Subcutaneous abdominal adipose tissue (tissue), 5 donors: ENCODE data around the gene LRP1B.

ENCODE experiments used
- H3K27ac ChIP-seq: one replicate; pipeline ENCODE4 v1.7.0; 2013; ENCODE audit warnings: low read depth, mild to moderate bottlenecking, inconsistent platforms, low read length, moderate library complexity
- H3K27me3 ChIP-seq, 5 donors: one replicate each; pipeline ENCODE4 v1.7.0; 2013; ENCODE audit warnings: low read length in 5 of 5, inconsistent platforms in 1 of 5; ENCODE audit not compliant: control insufficient read depth in 5 of 5, insufficient read depth in 4 of 5
- H3K36me3 ChIP-seq, 5 donors: one replicate each; pipeline ENCODE4 v1.7.0; 2013; ENCODE audit warnings: low read length in 5 of 5; ENCODE audit not compliant: control insufficient read depth in 5 of 5, insufficient read depth in 5 of 5
- H3K4me1 ChIP-seq, 5 donors: one replicate each; pipeline ENCODE4 v1.7.0; 2013; ENCODE audit warnings: low read length in 5 of 5, mild to moderate bottlenecking in 3 of 5, moderate library complexity in 1 of 5; ENCODE audit not compliant: control insufficient read depth in 5 of 5, insufficient read depth in 5 of 5
- H3K4me3 ChIP-seq, 5 donors: one replicate each; pipeline ENCODE4 v1.7.0; 2013; ENCODE audit warnings: low read length in 5 of 5, low read depth in 1 of 5
- H3K9ac ChIP-seq, 5 donors: one replicate each; pipeline ENCODE4 v1.7.0; 2013; ENCODE audit warnings: low read length in 5 of 5, mild to moderate bottlenecking in 4 of 5, moderate library complexity in 3 of 5
- H3K9me3 ChIP-seq, 5 donors: one replicate each; pipeline ENCODE4 v1.7.0; 2013; ENCODE audit warnings: low read length in 5 of 5; ENCODE audit not compliant: control insufficient read depth in 5 of 5
- donor health status: healthy.
- donor health status: healthy.
- donor health status: healthy.
- donor health status: healthy.
- donor health status: healthy.

The LRP1B gene

GRCh38 chr2:141440072-141440635, 690.7 kb downstream of the LRP1B start:
- no peaks in the 10 kb centered on the region for H3K4me1 ChIP-seq
- H3K4me3 ChIP-seq = no peak overlapping the region
- no peaks in the 10 kb centered on the region for H3K27me3 ChIP-seq
- no peak overlapping the region for H3K27ac ChIP-seq
- no peak overlapping the region for H3K9ac ChIP-seq
- peaks cover 0 to under 1% (median 0%) of the 10 kb centered on the region in 5 donors for H3K9me3 ChIP-seq
- no peaks in the 10 kb centered on the region for H3K36me3 ChIP-seq

DNA sequence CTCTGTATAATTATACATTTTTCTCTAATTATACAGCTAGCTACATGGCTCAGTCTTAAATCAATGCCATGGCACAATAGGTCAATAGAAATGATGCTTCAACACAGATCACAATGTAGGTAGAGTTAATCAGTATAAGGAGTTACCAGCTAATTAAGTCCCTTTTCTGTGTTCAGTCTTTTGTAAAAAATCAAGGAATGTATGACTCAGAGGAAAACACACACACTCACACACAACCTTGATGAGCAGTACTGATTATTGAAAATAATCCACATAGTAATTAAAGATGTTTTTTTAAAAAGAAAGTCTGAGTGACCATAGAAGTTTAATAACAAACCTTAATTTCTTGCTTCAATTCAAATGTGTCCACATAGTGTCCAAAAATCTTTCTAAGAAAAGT, 691.3 kb downstream of the LRP1B start:
- Histone ChIP-seq H3K9ac (no peak overlapping the region), H3K9me3 (peaks cover 0 to 6% (median 0%) of the 10 kb centered on the region in 5 donors), H3K4me3 (no peak overlapping the region), H3K36me3 (no peaks in the 10 kb centered on the region), H3K27ac (no peak overlapping the region), H3K27me3 (no peaks in the 10 kb centered on the region), H3K4me1 (no peaks in the 10 kb centered on the region)

DNA sequence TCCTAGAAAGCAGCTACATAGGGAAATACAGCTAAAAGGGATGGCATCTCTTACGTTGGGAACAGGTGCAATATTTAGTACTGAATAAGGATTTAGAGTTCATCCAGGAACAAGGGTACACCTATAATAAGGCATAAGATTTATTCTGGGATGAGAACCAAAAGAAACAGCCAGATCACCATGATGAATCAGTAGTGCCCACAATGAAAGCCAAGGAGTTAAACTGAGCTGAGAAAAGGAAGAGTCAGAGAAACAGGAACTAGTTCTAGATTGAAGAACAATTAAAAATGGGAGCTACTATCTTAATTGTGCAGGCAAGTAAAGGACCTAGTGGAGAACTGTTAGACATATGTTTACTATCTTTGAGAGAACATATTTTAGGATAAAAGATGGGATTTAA, 692.3 kb downstream of the LRP1B start:
- H3K27me3 ChIP-seq = no peaks in the 10 kb centered on the region

DNA sequence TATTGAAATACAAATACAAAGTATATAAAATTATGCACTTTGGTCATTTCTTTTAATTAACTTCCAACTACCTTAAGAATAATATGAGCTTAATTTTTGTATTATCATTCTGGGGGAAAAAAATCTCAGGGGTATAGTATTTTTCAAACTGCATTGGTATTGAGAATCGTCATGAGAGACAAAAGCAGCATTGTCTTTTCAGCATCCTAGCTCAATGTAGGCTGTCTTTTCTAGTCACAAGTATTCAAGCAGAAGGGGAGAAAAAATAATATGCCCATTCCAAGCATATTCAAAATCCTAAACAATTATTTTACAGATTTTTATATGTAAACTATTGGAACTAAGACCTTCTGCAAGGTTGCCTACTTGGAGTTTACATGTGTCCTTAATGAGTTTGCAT, 693.3 kb downstream of the LRP1B start:
- H3K36me3 ChIP-seq = no peaks in the 10 kb centered on the region
- H3K9me3 ChIP-seq = peaks cover 0 to 6% (median 0%) of the 10 kb centered on the region in 5 donors
- H3K27ac ChIP-seq = no peak overlapping the region
- H3K4me1 ChIP-seq = no peaks in the 10 kb centered on the region
- H3K9ac ChIP-seq = no peak overlapping the region
- H3K27me3 ChIP-seq = no peaks in the 10 kb centered on the region
- H3K4me3 ChIP-seq = no peak overlapping the region

More for the DNA sequence above, 692.3 kb downstream of the LRP1B start:
- no peak overlapping the region for H3K4me3 ChIP-seq
- H3K9ac ChIP-seq = no peak overlapping the region
- no peaks in the 10 kb centered on the region for H3K4me1 ChIP-seq
- no peak overlapping the region for H3K27ac ChIP-seq
- peaks cover 0 to 6% (median 0%) of the 10 kb centered on the region in 5 donors for H3K9me3 ChIP-seq
- no peaks in the 10 kb centered on the region for H3K36me3 ChIP-seq

GRCh38 chr2:141423124-141423523, 707.7 kb downstream of the LRP1B start:
- H3K27me3 ChIP-seq = no peaks in the 10 kb centered on the region

DNA sequence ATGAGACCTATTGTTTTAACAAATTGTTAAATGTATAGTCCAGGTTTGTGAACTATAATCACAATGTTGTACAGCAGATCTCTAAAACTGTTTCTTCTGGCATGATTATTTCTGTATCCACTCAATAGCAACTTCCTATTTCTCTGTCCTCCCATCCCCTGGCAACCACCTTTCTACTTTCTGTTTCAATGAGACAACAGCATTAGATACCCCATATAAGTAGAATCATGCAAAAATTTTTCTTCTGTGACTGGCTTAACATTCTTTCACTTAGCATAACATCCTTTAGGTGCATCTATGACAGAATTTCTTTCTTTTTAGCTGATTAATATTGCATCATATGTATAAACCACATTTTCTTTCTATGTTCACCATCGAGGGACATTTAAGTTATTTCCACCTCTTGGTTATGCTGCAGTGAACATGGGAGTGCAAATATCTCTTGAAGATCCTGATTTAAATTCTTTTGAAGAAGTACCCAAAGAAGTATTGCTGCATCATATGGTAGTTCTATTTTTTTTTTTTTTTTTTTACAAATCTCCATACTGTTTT, 713.5 kb downstream of the LRP1B start:
- H3K36me3 ChIP-seq = no peaks in the 10 kb centered on the region
- H3K9ac ChIP-seq = no peak overlapping the region
- no peaks in the 10 kb centered on the region for H3K9me3 ChIP-seq
- no peak overlapping the region for H3K4me3 ChIP-seq
- H3K27me3 ChIP-seq = no peaks in the 10 kb centered on the region
- H3K27ac ChIP-seq = no peak overlapping the region
- no peaks in the 10 kb centered on the region for H3K4me1 ChIP-seq

More at GRCh38 chr2:141423124-141423523, 707.7 kb downstream of the LRP1B start:
- no peaks in the 10 kb centered on the region for H3K4me1 ChIP-seq
- no peaks in the 10 kb centered on the region for H3K9me3 ChIP-seq
- no peak overlapping the region for H3K27ac ChIP-seq
- H3K36me3 ChIP-seq = no peaks in the 10 kb centered on the region
- no peak overlapping the region for H3K4me3 ChIP-seq
- no peak overlapping the region for H3K9ac ChIP-seq

- peaks cover 0 to 4% (median 0%) of the 10 kb centered on the region in 5 donors for H3K9me3 ChIP-seq
- no peak overlapping the region for H3K9ac ChIP-seq
- H3K36me3 ChIP-seq = no peaks in the 10 kb centered on the region
- no peaks in the 10 kb centered on the region for H3K27me3 ChIP-seq
- H3K4me3 ChIP-seq = no peak overlapping the region
- no peak overlapping the region for H3K27ac ChIP-seq
- H3K4me1 ChIP-seq = no peaks in the 10 kb centered on the region
Observed at GRCh38 chr2:141411419-141411818, 719.4 kb downstream of the LRP1B start.

GRCh38 chr2:141399270-141399669, 731.5 kb downstream of the LRP1B start:
- Histone ChIP-seq H3K9ac (no peak overlapping the region), H3K27ac (no peak overlapping the region)

DNA sequence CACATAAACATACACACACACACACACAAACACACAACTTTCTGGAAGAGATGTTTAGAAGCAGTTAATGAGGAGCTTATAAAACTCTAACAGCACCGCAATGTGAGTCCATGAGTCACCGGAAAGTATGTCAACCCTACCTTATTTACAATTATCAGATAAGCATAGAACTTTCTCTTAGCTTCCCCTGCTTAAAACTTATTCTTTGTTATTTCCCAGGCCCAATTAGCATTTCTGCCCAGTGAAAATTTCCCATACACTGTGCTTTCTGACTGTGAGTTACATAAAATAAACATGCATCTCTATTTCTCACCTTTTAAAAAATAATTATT, 737.6 kb downstream of the LRP1B start:
- Histone ChIP-seq H3K36me3 (no peaks in the 10 kb centered on the region), H3K4me3 (no peak overlapping the region), H3K9me3 (no peaks in the 10 kb centered on the region), H3K9ac (no peak overlapping the region), H3K4me1 (peaks cover 0 to 5% (median 0%) of the 10 kb centered on the region in 5 donors), H3K27me3 (no peaks in the 10 kb centered on the region), H3K27ac (no peak overlapping the region)

More at GRCh38 chr2:141399270-141399669, 731.5 kb downstream of the LRP1B start:
- peaks cover 0 to 3% (median 0%) of the 10 kb centered on the region in 5 donors for H3K4me1 ChIP-seq
- no peaks in the 10 kb centered on the region for H3K36me3 ChIP-seq
- no peak overlapping the region for H3K4me3 ChIP-seq
- H3K9me3 ChIP-seq = no peaks in the 10 kb centered on the region
- no peaks in the 10 kb centered on the region for H3K27me3 ChIP-seq

- Histone ChIP-seq H3K4me3 (no peak overlapping the region), H3K27ac (no peak overlapping the region), H3K27me3 (no peaks in the 10 kb centered on the region), H3K36me3 (no peaks in the 10 kb centered on the region), H3K4me1 (peaks cover 0 to 5% (median 0%) of the 10 kb centered on the region in 5 donors), H3K9ac (no peak overlapping the region), H3K9me3 (no peaks in the 10 kb centered on the region)
Observed at GRCh38 chr2:141392517-141393213, 738.2 kb downstream of the LRP1B start.
